ENCODE measurements around the gene DNAJB14. TPM values are rescaled to one million over a fixed set of nuclear protein-coding genes. Genes with fewer than 3 reads are reported as not detected.

Gene DNAJB14
- total RNA-seq, 1 donor from 2014 or later: 55.2 TPM

DNA sequence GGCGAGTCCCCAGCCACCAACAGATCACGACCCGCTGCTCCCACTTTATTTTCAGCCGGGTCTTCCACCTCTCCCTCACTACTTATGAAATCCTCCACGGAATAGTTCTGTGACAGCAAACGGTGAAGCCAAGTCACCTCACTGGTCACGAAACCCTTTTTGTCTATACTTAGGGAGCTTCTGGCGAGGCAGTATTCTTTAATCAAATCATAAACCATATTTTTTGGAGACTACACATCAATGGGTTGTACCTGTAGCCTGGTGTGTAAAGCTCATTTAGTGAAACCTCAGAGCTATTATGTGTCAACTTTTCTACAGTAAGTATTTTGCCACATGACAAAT is 4.5 kb upstream of the DNAJB14 start:
- DNase-seq (ENCODE audit: low spot score): no peak
- Mint-ChIP-seq H3K4me1 (ENCODE audit: unreplicated experiment) (peaks cover 13% of the 10 kb centered on the region), H3K36me3 (ENCODE audit: low read depth, unreplicated experiment) (peaks cover 4% of the 10 kb centered on the region), H3K9me3 (ENCODE audit: unreplicated experiment) (no peaks in the 10 kb centered on the region), H3K4me3 (ENCODE audit: unreplicated experiment) (no peak overlapping the region), H3K27ac (ENCODE audit: unreplicated experiment) (no peak overlapping the region), H3K27me3 (ENCODE audit: unreplicated experiment) (peaks cover 4% of the 10 kb centered on the region)
- TF ChIP-seq, protein P1, sequence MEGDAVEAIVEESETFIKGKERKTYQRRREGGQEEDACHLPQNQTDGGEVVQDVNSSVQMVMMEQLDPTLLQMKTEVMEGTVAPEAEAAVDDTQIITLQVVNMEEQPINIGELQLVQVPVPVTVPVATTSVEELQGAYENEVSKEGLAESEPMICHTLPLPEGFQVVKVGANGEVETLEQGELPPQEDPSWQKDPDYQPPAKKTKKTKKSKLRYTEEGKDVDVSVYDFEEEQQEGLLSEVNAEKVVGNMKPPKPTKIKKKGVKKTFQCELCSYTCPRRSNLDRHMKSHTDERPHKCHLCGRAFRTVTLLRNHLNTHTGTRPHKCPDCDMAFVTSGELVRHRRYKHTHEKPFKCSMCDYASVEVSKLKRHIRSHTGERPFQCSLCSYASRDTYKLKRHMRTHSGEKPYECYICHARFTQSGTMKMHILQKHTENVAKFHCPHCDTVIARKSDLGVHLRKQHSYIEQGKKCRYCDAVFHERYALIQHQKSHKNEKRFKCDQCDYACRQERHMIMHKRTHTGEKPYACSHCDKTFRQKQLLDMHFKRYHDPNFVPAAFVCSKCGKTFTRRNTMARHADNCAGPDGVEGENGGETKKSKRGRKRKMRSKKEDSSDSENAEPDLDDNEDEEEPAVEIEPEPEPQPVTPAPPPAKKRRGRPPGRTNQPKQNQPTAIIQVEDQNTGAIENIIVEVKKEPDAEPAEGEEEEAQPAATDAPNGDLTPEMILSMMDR (IDR thresholded peaks at IDR 0.05; ENCODE audit: unreplicated experiment): no peak

DNA sequence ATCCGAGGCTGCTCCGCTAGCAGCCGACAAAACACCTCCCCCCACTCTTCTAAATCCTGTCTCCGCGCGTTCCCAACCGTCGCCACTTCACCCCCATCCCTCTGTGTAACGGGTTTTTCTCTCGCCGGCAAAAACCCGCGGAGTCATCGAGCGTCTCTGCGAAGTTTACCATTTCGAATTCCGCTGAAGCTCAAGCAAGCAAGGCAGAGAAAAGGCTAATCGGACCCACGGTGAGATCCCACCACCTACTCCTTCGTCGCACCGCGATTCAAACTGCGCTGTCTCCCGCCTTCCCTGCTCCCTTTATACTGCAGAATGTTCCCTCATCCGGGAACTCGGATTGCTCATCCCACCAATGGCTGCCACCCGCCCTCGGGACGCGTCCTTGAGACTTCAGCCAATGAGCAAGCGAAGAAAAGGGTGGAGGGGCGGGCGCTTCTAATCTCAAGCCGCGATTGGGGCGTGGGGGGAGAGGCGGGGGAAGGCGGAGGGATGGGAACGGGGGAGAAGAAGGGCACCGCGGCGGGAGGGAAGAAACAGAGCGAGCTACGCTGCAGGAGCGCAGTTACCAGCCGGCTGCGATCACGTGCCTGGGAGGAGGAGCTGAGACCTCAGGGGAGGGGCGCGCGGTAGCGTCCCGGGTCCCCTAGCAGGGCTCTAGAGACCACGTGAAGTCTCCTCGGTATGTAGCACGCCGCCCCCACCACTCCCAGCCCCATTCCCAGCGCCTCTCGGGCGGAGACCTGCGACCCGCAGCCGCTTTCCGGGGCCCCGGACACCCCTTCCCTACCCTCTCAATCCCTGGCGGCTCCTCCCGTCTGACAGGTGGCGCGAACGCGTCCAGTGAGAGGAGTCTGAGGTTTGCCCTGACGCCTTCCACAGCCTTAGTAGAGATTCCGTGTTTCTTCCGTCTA is 3.8 kb upstream of the DNAJB14 start, which contains the start of gene H2AZ1:
Gene H2AZ1, minus strand, starts transcription at position 277 of the 914 bp plus-strand sequence. Its CDS starts 105 bp downstream, at position 172.
- peak; percentile 95 for DNase-seq (ENCODE audit: low spot score)
- Mint-ChIP-seq H3K27ac (ENCODE audit: unreplicated experiment) (no peak within 1 kb of the TSS), H3K27me3 (ENCODE audit: unreplicated experiment) (peaks cover 8% of the 10 kb centered on the region), H3K4me1 (ENCODE audit: unreplicated experiment) (peaks cover 16% of the 10 kb centered on the region), H3K36me3 (ENCODE audit: low read depth, unreplicated experiment) (peaks cover 3% of the 10 kb centered on the region), H3K9me3 (ENCODE audit: unreplicated experiment) (no peaks in the 10 kb centered on the region), H3K4me3 (ENCODE audit: unreplicated experiment) (no peak within 1 kb of the TSS)
- TF ChIP-seq, protein P1 (IDR thresholded peaks at IDR 0.05; ENCODE audit: unreplicated experiment): no peak

DNA sequence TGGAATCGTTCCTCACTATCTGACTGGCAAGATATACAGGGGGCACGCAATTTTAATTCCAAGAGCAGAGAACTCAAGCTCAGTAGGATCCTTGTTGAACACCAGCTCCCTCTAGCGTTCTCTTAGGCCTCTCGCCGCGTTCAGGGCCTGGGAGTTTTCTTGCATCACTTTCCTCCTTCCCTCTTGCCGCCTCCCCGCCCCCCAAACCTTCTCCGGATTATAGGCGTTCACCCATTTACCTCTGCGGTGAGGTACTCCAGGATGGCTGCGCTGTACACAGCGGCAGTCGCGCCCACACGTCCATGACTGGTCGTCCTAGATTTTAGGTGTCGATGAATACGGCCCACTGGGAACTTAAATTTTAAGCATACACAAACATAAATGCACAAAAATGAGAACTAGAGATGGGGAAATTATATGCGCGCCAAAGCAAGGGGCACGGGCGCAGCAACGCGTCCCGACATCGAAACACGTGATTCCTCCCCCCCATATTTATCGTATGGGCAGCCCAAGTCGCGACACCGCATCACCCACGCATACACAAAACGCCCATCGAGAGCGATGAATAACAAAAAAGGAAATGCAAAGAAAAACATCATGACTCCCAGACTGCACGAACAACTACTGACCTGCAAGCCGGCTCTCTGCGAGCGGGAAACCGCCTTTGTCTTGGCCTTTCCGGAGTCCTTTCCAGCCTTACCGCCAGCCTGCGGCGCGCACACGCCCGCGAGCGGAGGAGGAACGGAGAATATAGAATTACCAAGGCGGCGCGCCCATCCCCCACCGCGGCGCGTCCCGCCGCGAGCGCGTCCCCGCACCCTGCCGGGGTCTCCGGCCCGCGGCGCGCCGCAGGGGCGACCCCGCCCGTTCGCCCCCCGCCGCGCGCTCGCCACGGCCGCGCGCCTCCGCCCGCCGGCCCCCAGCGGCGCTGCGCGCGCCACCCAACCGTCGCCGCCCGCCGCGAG is 2.9 kb upstream of the DNAJB14 start:
- H3K36me3 Mint-ChIP-seq (ENCODE audit: low read depth, unreplicated experiment): peaks cover 3% of the 10 kb centered on the region
- peaks cover 8% of the 10 kb centered on the region for H3K27me3 Mint-ChIP-seq (ENCODE audit: unreplicated experiment)

DNA sequence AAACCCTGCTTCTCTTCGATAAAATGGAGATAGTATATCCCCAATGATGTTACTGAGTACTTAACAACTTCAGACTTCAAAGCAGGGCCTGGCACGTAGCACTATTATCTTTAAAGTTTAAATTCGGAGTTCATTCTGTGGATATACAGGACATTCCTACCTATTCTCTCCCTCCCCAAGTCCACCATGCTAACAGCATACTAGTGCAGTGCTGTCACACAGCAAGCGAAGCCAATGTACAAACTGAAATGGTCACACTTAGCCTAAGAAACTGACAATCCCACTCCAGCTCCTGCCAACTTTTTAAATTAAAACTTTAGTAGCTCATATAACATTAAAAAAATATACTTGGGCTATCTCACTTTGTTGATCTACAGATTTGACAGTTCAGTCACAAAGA is 1.2 kb upstream of the DNAJB14 start:
- H3K27ac Mint-ChIP-seq (ENCODE audit: unreplicated experiment): peak overlapping the region; percentile 81
- H3K4me1 Mint-ChIP-seq (ENCODE audit: unreplicated experiment): peaks cover 31% of the 10 kb centered on the region
- TF ChIP-seq, protein P1 (IDR thresholded peaks at IDR 0.05; ENCODE audit: unreplicated experiment): no peak
- peaks cover 3% of the 10 kb centered on the region for H3K36me3 Mint-ChIP-seq (ENCODE audit: low read depth, unreplicated experiment)
- H3K27me3 Mint-ChIP-seq (ENCODE audit: unreplicated experiment): peaks cover 8% of the 10 kb centered on the region
- no peak for DNase-seq (ENCODE audit: low spot score)
- H3K9me3 Mint-ChIP-seq (ENCODE audit: unreplicated experiment): no peaks in the 10 kb centered on the region
- H3K4me3 Mint-ChIP-seq (ENCODE audit: unreplicated experiment): peak overlapping the region; percentile 91

More for the DNA sequence above, 2.9 kb upstream of the DNAJB14 start:
- TF ChIP-seq, protein P1 (IDR thresholded peaks at IDR 0.05; ENCODE audit: unreplicated experiment): no peak
- no peak overlapping the region for H3K4me3 Mint-ChIP-seq (ENCODE audit: unreplicated experiment)
- peaks cover 22% of the 10 kb centered on the region for H3K4me1 Mint-ChIP-seq (ENCODE audit: unreplicated experiment)
- H3K27ac Mint-ChIP-seq (ENCODE audit: unreplicated experiment): no peak overlapping the region
- no peaks in the 10 kb centered on the region for H3K9me3 Mint-ChIP-seq (ENCODE audit: unreplicated experiment)
- peak; percentile 83 for DNase-seq (ENCODE audit: low spot score)

All from endothelial cell (in vitro differentiated cells).